Stimulated activated CD4-positive, alpha-beta T cell treated with anti-CD3 and anti-CD28 coated beads, Interleukin-1b, Interleukin-23, amount 100 ng/mL, for 24 hours (primary cell): ENCODE measurements around the gene MKNK1.

ENCODE experiments used
- DNase-seq, 4 experiments: peaks; one replicate each; pipeline ENCODE4 v3.0.0-alpha.2; 2020; ENCODE audit warnings: low read depth in 4 of 4, low spot score in 1 of 4

Gene MKNK1

DNA sequence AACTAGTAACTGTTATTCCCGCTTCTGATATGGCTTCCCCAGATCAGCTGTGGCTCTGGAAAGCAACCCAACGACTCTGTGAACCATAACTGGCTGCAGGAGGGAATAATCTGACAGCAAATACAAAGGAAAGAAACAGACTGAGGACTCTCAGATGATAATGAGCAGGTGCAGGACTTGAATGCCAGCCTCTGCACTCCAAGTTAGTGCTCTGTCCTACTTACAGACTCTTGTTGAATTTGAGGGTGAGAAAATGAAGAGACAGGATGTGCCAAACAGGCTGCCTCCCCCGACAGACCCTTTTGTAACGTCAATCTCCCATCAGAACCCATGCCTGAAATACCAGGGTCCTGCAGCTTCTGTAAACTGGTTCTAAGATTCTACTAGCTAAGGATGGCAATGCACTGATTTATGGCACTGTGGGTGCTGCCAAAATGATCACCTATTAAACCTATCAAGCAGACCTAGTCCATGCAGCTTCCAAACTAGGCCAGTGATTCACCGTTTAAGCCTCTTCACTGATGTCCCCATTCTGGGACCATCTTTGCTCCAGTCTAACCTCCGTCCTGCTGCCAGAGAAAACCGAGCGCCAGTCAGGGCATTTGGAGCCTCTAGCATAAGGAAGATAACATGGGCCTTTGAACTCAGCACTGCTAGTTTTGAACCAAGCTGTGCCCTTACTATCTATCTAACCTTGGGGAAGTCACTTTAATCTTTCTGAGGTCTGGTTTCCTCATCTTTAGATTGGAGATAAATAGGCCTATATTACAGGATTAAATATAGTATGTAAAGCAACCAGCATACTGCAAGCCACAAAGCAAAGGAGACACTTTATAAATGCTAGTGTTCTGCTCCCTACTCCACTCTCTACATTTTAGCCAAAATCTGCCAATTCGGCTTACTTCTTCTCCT, 4.8 kb downstream of the MKNK1 start:
- DNase-seq: no peak

GRCh38 chr1:46596846-46597245, 7.2 kb downstream of the MKNK1 start:
- no peak for DNase-seq

- no peak for DNase-seq
Measured at GRCh38 chr1:46596036-46596435, 8.0 kb downstream of the MKNK1 start.

DNA sequence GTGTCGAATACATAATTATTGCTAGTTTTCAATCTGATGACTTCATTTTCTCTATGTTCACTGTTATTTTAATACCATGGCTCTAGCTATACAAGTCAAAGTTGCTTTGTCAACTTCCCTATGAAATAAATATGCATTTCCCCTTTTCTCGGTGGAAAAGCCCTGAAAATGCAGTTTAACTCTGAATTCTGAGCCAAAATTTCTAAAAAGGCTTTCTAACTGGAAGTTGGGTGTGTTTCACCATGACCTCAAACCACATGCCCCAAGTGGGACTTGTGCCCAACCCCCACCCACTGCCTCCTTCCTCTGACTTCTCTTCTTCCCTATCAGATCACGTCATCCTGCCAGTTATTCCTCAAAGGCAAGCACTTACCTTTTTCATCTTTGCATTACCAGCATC, 8.9 kb downstream of the MKNK1 start:
- DNase-seq: no peak

DNA sequence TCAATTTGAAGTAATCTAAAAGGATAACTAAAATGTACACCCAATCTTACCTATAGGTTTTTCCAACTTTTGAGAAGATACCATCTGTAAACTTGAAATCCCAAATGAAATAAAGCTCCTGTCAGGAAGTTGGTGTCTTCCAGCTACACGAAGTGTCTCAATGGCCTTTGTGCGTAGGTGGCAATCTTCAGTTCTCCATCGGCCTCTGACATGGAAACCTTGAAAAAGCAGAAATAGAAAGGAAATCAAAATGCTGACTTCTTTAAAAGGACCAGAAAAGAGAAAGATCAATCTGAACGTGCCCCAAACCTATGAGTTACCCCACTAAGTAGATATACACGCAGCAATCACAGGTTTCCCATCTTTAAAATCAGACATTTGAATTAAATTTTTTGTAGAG, 10.0 kb downstream of the MKNK1 start:
- DNase-seq: no peak

DNA sequence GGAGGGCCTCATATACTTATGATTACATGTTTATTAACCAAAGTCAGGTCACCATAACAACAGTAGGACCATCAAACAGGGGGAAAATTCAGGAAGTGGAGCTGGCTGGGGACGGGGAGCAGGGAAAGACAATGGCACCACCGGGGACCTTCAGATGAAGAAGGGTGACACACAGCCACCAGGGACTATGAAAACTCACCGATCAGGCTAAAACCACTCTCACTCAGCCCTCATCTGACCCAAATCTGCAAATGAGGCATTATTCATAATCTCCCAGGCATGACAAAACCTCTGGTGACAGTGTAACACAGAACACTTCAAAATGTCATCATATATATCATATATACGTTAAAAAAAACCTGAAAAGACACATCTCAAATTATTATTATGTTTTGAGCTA, 11.2 kb downstream of the MKNK1 start:
- no peak for DNase-seq

DNA sequence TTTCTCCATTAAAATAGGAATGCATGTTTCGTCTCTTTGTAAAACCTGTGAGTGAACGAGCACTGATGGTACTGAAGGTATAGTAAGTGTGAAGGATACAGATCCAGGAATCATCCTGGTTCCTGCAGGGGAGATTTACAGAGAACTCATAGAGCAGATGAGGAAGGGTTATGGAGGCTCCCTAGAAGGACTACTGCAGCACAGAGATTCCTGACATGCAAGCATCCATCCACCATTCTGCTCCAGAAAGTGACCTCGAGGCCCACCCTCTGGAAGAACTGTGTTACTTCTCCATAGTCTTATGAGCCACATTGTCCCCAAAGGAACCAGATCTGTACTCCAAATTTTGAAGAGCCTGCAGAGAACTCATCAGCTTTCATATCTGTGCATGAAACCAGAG, 14.5 kb downstream of the MKNK1 start:
- no peak for DNase-seq

- no peak for DNase-seq
Measured at GRCh38 chr1:46587069-46587468, 17.0 kb downstream of the MKNK1 start.

- no peak for DNase-seq
Measured at GRCh38 chr1:46585312-46585938, 18.6 kb downstream of the MKNK1 start.

DNA sequence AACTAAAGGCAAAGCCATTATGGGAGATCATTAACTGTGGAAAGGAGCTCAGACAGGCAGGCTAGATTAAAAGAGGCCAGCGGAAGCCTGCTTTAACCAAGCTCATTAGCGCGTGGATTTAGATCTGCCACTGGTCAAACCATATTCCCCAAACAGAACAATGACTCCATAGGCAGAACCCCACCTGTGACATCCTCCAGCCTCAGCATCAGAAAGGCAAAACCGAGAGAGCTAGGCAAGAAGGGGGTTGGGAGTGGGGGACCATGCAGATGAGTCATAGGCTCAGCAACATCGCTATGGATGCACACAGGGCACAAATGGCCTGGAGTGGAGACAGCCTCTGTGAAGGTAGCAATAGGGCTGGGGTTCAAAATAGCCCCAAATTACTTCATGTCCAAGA, 20.6 kb downstream of the MKNK1 start:
- DNase-seq: no peak

- DNase-seq: no peak
Measured at GRCh38 chr1:46582972-46583371, 21.1 kb downstream of the MKNK1 start.

DNA sequence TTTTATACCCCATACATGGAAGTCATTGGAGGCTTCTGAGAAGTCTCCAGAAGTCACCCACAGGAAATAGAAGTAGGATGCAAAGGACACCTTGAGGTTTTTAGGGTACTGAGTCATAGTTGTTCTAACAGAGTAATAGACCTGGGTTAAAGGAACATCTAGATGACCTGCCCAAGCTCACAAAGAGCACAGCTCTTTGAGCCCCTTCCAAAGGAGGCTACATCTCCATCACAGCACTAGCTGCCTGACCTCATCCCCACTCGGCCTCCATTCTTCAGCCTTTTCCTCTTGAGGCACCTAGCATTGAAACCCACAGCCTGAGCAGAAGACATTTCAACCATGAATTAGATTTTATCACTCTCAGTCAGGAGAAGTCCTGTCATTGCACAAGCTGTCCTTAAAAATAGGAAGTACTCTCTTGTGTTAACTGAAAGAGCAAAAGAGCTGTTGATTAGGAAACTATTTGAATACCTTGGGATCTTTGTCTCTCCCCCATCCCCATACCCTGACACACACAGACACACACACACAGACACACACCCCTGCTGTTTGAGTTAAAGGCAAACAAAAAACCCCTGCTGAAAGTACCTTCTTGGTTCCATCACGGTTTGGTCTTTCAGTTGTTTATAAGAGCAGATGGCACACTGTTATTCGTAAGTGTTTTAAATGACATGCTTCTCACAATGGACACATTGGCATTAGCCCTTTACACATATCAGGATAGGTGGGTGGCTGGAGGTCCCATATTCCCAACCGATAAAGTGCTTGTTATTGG, 22.2 kb downstream of the MKNK1 start:
- DNase-seq: no peak

DNA sequence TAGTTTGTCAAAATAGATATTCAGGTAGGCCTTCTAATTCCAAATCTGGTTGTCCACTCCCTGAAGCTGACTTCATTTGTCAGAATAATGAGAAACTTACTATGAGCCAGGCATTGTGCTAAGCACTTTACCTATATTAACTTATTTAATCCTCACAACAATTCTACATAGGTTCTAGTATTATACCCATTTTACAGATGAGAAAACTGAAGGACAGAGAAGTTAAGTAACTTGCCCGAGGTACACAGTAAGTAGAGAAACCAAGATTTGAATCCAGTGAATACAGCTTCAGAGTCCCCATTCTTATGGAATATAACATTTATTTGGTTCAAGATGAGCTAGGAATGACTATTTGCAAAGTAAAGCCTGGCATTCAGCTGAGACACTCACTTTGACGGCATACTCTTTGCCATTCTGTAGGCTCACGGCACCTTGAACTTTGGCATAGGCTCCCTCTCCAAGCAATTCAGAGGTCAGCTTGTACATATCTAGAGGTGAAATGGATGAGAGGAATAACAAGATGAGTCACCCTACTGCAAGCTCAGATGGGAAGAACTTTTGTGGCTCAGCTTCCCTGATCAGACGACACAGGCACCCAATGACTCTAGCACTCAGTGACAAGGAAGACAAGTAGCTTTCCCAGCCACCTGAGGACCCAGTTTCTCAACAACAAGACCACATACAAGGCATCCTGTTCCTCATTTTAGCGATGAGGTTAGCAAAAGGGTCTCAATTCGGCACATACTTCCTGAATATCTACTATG, 23.7 kb downstream of the MKNK1 start:
- DNase-seq: no peak

- no peak for DNase-seq
Measured at GRCh38 chr1:46577671-46578070, 26.4 kb downstream of the MKNK1 start.

DNA sequence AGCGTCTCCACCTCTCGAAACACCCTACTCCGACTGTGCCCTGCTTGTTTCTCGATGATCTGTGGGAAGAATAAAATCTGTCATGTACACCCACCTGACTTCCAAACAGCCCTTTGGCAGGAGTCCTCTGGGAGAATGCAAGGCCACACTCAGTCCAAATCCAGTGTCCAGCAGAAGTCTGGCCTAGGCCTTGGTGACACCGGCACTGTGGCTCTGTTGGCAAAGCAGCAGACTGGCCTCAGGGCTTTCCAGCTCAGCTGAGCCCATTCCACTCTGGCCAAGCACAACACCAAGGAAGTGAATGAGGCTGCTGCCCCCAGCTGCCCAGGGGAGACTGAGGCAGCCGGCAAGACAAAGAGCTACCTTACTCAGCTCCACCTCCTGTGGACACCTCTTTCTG, 27.5 kb downstream of the MKNK1 start:
- DNase-seq: no peak

DNA sequence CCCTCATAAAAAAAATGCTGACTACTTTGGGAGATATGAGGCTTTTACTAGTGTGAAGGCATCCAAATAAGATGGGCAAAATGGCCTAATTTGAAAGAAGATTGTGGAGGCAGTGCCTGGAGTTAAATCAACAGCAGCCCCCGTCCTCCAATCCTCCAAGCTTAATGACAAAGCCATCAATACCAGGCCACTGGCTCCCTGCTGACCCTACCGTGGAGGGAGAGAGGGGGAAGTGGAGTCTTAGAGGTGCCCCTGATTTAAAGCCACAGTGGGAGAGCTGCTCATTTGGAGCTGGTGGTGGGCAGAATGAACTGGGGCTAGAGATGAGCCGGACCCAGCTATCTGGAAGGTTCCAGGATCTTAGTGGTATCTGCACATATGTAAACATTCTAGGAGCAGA, 28.3 kb downstream of the MKNK1 start:
- DNase-seq: no peak

DNA sequence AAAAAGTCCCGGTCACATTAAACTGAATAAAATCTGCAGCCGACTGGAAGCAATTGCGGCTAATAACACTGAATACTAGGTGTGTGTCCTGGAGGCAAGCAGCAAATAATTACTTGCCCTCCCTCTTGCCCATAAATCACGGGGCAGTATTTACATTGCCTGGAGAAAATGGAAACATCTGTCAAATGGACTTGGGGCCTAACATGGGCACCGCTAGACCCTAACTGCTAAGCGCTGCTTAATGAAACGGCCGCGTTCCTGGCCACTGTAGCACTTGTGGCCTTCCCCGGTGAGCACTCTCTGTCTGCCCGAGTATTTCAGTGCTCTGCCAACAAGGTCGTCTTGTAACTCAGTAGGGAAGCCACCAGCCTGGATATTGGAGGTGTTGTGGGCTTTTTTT, 28.8 kb downstream of the MKNK1 start:
- DNase-seq: no peak

GRCh38 chr1:46571691-46572225, 32.3 kb downstream of the MKNK1 start:
- no peak for DNase-seq

DNA sequence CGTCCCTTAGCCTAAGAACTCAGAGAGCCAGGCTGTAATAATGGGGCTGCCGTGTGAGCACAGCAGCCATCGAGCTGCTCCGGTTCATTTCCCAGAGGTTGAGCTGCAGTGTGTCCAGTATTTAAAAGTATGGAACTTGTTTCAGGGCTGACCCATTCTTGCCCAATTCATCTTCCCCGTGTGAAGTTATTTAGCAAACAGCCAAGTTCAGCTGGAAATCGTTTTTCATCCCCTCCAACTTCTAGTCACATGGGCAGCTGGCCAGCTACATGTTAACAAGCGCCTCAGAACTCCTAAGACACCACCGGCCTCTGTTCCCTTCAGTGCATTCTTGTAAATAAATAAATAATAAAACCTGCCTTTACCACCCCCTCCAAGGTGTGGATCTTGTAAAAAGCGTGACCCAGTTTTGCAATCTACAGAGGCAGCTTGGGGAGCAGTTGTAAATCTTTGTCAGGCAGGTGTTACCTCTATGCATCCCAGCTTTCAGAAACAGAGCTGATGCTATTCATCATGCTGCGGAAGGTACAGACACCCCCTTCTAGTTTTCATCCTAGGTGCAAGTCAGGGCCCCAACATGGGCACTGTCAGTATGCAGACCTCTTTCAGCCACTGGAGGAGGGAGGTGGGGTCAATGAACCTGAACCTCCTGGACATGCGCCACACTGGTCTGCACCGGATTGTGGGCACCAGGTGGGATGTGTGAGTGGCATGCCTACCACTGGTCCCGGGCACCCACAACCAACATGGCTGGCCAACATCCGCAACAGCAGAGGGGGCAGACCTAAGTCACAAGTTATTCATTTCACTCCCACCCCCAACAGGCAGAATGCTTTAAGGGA, 34.0 kb downstream of the MKNK1 start:
- DNase-seq: no peak

- no peak for DNase-seq
Measured at GRCh38 chr1:46569116-46569515, 35.0 kb downstream of the MKNK1 start.
